ENCODE measurements around the gene CIPC.

The CIPC gene, protein sequence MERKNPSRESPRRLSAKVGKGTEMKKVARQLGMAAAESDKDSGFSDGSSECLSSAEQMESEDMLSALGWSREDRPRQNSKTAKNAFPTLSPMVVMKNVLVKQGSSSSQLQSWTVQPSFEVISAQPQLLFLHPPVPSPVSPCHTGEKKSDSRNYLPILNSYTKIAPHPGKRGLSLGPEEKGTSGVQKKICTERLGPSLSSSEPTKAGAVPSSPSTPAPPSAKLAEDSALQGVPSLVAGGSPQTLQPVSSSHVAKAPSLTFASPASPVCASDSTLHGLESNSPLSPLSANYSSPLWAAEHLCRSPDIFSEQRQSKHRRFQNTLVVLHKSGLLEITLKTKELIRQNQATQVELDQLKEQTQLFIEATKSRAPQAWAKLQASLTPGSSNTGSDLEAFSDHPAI

DNA sequence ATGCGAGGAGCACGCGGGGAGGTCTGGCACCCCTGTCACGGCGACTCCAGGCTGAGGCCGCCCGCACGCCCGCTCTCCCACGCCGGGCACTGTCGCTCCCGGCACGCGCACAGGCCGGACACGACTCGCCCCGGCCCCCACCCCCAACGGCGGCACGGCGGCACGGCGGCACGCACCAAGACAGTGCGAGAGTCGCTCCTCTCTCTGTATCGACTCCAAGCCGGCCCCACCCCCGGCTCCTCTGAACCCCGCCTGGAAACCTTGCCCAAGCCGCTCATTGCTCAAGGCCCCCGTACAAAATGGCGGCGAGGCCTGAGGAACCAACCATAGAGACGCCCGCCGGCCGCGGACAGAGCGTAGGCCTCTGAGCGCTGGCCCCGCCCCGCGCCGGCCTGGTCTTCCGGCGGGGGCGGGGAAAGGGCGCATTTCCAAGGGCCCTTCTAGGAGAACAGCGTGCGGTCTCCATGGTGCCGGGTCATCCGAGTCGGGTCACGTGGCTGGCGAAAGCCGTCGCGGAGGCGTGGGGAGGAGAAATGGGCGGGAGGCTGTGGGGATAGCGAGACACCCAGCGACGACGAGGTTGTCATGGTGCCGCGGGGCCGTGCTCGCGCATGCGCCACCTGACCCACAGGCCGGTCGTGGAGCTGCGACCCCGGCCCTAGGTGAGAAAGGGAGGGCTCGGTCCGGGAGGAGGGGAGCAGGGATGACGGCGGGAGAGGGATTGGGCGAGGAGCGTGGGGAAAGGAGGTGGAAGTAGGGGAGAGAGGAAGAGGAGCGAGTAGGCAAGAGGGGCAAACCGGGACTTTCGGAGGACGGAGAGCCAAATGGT lies at the start of gene CIPC:
CIPC (plus strand) TSS at position 559 of the 829 bp plus-strand sequence. CDS start 7,451 bp downstream, outside the sequence.
- no peaks in the 10 kb centered on the region for H3K27me3 Mint-ChIP-seq
- H3K4me3 Mint-ChIP-seq, result peak within 1 kb of the TSS; percentile 100
- H3K4me1 Mint-ChIP-seq (ENCODE audit: low read depth), result peaks cover 66% of the 10 kb centered on the region
- H3K36me3 Mint-ChIP-seq (ENCODE audit: low read depth), result peaks cover 32% of the 10 kb centered on the region
- no peaks in the 10 kb centered on the region for H3K9me3 Mint-ChIP-seq
- peak within 1 kb of the TSS; percentile 100 for H3K27ac Mint-ChIP-seq
- intact Hi-C loops (cut with micrococcal nuclease), result loop anchor here (2.0 kb wide), 1 partner anchor 223 kb away; the partner anchor contains the start of genes GSTZ1 and POMT2

DNA sequence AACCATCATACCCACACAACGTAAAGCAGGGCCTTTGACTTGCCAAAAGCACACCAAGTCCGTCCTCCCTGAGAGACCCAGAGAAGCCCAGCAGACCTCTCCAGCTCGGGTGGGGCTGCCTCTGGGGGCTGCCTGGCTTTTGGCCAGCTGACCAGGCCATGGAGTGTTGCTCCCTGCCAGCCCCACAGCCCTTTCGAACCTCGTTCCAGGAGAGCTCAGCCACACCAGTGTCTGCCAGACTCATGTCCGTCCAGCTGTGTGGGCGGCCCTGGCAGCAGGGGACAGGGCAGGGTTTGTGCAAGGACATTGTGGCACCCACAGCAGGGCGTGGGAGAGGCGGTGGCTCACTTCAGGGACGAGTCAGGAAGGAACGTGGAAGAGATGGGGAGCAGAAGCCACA lies 46.9 kb upstream of the CIPC start:
- no peaks in the 10 kb centered on the region for H3K27me3 Mint-ChIP-seq
- no peak overlapping the region for H3K4me3 Mint-ChIP-seq
- H3K36me3 Mint-ChIP-seq (ENCODE audit: low read depth), result no peaks in the 10 kb centered on the region
- H3K9me3 Mint-ChIP-seq, result peaks cover 4% of the 10 kb centered on the region
- peak overlapping the region; percentile 73 for H3K27ac Mint-ChIP-seq
- H3K4me1 Mint-ChIP-seq (ENCODE audit: low read depth), result peaks cover 37% of the 10 kb centered on the region
- intact Hi-C loops (cut with micrococcal nuclease), result loop anchor here (5.0 kb wide), 1 partner anchor 34 kb away; no protein-coding TSS in a partner anchor

DNA sequence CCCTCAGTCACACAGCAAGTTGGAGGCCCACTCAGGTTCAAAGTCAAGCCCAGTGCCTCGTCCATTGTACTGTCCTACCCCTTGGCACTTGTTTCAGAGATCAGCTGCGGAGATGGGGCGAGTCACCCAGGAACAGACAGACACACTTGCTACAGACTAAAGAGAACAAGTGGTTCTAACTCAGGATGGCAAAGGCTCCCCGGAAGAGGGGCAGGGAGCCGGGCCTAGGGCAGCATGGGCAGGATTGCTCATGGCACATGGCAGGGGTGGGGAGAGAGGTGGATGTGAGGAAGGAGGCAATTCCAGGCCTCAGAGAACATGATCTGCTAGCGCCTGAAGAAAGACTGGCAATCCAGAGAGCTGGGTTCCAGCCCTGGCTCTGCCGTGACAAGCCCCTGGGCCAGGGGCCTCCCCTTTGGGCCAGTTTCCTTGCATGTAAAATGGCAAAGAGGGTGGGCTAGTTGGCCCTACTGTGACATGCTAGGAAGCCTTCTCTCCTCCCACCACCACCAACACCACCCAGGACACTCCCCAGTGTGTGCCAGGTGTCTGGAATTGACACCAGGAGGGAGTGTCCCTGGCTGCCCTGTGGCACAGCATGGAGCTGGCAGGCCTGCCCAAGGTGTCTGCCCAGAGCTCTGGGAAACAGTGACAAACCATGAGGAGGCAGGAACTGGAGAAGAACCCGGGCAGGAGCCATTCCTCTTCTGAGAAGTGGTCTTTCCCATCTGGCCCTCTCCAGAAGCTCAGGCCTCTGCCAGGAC lies 45.6 kb upstream of the CIPC start:
- Mint-ChIP-seq H3K9me3 (peaks cover 9% of the 10 kb centered on the region), H3K36me3 (ENCODE audit: low read depth) (no peaks in the 10 kb centered on the region), H3K4me1 (ENCODE audit: low read depth) (peaks cover 34% of the 10 kb centered on the region), H3K4me3 (no peak overlapping the region), H3K27ac (peak overlapping the region; percentile 73), H3K27me3 (no peaks in the 10 kb centered on the region)
- intact Hi-C loops (cut with micrococcal nuclease), result loop anchor here (1.0 to 5.0 kb wide), 2 partner anchors 35 to 139 kb away; no protein-coding TSS in a partner anchor

DNA sequence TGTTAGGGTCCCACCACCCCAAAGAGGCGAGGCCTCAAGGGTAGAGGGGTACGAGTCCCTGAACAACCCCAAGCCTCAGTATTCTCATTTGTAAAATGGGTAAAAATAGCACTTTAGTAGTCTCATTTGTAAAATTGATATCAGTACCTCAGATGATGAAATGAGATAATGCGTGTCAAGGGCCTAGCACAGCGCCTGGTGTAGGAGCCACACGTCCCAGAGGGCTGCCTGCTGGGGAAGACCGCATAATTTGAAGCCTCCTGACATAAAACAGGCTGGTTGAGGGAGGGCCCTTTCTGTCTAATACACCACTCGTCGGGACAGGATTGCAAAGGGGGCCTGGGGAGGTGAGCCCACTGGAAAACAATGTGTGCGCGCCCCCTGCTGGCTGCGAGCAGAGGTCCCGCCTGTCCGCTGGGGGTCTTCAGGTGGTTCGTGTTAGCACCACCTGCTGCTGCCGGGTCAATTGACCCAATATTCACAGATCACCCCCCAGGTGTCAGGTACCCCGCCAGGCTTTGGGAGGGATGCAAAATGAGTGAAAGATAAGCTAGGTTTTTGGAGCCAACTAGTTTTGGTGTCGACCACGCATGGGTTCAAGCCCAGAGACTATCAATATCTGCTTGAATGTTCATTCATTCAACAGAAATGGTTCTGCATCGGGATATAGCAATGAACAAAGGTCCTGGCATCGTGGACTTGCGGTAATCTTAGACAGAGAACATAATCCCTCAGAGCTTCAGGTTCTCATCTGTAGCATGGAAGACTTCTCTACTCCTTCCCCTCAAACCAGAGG lies 44.8 kb upstream of the CIPC start:
- peaks cover 31% of the 10 kb centered on the region for H3K4me1 Mint-ChIP-seq (ENCODE audit: low read depth)
- H3K27me3 Mint-ChIP-seq, result no peaks in the 10 kb centered on the region
- no peaks in the 10 kb centered on the region for H3K36me3 Mint-ChIP-seq (ENCODE audit: low read depth)
- no peak overlapping the region for H3K4me3 Mint-ChIP-seq
- no peak overlapping the region for H3K27ac Mint-ChIP-seq
- H3K9me3 Mint-ChIP-seq, result peaks cover 9% of the 10 kb centered on the region
- intact Hi-C loops (cut with micrococcal nuclease), result loop anchor here (1.0 to 5.0 kb wide), 2 partner anchors 36 to 140 kb away; no protein-coding TSS in a partner anchor

DNA sequence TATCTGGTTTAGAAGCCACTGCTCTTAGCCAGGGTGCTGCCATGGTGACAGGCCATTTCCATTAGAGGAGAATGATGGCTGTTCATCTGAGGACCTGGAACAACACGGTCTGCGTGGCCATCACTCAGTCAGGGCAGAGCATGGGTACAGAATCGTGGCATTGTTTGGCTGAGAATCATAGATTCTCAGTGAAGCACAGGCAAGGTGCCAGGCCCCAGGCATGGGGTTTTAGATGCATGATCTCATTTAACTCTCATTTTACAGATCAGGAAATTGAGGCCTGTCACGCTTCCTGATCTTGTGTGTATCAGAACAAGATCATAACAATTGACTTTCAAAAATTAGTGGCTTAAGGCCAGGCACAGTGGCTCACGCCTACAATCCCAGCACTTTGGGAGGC lies 42.8 kb upstream of the CIPC start:
- Mint-ChIP-seq H3K4me1 (ENCODE audit: low read depth) (peaks cover 41% of the 10 kb centered on the region), H3K36me3 (ENCODE audit: low read depth) (no peaks in the 10 kb centered on the region), H3K27ac (no peak overlapping the region), H3K4me3 (no peak overlapping the region), H3K27me3 (peaks cover 3% of the 10 kb centered on the region), H3K9me3 (peaks cover 9% of the 10 kb centered on the region)
- intact Hi-C loops (cut with micrococcal nuclease), result no loop called here

DNA sequence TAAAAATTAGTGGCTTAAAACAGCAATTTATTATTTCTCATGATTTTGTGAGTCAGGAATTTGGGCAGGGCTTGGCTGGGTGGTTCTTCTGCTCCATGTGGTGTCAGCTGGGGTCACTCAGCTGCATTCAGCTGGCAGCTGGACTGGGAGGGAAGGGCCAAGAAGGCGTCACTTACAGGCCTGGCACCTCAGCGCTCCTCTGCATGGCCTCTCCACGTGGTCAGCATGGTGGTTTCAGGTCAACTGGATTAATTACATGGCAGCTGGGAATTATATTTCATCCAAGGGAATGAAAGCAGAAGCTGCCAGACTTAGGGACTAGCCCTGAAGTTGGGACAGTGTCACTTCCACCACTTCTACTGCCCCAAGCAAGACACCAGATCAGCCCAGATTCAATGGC lies 42.1 kb upstream of the CIPC start:
- intact Hi-C loops (cut with micrococcal nuclease), result no loop called here
- no peak overlapping the region for H3K27ac Mint-ChIP-seq
- no peak overlapping the region for H3K4me3 Mint-ChIP-seq
- no peaks in the 10 kb centered on the region for H3K36me3 Mint-ChIP-seq (ENCODE audit: low read depth)
- peaks cover 3% of the 10 kb centered on the region for H3K27me3 Mint-ChIP-seq
- H3K4me1 Mint-ChIP-seq (ENCODE audit: low read depth), result peaks cover 34% of the 10 kb centered on the region
- H3K9me3 Mint-ChIP-seq, result peaks cover 9% of the 10 kb centered on the region

DNA sequence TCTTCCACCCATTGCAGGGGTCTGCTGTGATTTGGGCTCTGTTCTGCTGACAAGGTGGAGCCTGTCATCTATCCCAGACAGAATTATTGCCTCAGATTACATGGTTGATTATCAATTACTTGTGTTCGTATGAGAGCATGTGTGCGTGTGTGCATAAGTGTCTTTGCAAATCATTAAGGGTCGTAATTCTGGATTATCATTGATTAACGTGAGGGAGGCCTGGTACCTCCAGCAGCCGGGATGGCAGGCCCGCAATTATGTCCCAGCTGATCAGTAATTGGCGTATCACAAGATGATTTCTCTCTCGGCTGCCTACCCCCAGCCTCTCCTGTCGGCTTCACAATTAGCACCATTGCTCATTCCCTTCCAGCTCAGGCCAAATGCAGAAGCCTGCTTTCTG lies 39.9 kb upstream of the CIPC start:
- Mint-ChIP-seq H3K27ac (no peak overlapping the region), H3K27me3 (peaks cover 6% of the 10 kb centered on the region), H3K9me3 (peaks cover 9% of the 10 kb centered on the region), H3K4me1 (ENCODE audit: low read depth) (peaks cover 19% of the 10 kb centered on the region), H3K4me3 (no peak overlapping the region), H3K36me3 (ENCODE audit: low read depth) (no peaks in the 10 kb centered on the region)
- intact Hi-C loops (cut with micrococcal nuclease), result no loop called here

DNA sequence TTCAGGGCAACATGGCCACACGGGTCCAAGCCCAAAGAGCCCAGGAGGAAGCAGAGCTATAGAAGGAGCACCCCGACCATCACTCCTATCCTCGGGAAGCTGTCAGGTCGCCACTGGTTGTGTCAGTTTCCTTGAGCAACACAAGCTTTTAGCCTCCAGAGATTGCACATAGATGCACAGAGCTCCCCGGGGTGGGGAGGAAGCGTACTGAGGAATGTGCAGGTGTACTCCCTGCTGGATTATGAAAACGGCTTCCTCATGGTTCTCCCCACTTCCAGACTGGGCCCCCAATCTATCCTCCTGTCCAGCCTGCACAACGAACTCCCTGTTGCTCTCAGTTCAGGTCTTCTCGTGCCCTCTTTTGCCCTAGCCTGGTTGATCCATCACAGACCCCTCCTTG lies 39.3 kb upstream of the CIPC start:
- intact Hi-C loops (cut with micrococcal nuclease), result no loop called here
- Mint-ChIP-seq H3K36me3 (ENCODE audit: low read depth) (no peaks in the 10 kb centered on the region), H3K4me3 (no peak overlapping the region), H3K9me3 (peaks cover 9% of the 10 kb centered on the region), H3K27me3 (peaks cover 7% of the 10 kb centered on the region), H3K27ac (no peak overlapping the region), H3K4me1 (ENCODE audit: low read depth) (peaks cover 21% of the 10 kb centered on the region)

DNA sequence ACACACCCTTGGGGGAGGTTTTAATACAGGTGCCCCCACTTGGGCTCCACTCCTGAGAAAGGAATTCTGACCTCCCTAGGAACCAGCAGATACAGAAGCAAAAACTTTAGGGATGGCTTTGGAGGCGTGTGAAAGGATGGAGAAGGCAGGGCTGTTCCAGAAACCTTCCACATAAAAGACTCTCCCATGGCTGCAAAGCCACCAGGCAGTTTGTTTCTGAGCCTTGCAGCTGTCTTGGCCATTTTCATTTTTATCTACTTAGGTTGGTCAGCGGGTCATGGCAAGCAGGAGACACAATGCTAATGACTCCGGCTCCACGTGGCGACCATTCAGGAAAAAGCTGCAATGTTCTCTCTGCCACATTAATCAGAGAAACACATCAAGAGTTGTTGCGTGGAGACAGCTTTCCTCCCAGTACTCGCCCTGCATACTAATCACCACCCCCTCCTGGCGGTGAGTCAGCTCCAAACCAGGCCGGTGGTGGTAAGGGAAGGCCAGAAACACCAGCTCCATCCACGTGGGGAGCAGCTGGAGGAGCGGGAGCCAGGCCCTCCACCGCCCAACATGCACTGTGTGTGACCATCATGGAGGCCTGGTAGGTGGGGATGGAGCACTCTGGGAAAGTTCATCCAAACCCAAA lies 38.7 kb upstream of the CIPC start:
- Mint-ChIP-seq H3K36me3 (ENCODE audit: low read depth) (no peaks in the 10 kb centered on the region), H3K9me3 (peaks cover 9% of the 10 kb centered on the region), H3K4me3 (no peak overlapping the region), H3K4me1 (ENCODE audit: low read depth) (peaks cover 24% of the 10 kb centered on the region), H3K27ac (no peak overlapping the region), H3K27me3 (peaks cover 8% of the 10 kb centered on the region)
- intact Hi-C loops (cut with micrococcal nuclease), result no loop called here

DNA sequence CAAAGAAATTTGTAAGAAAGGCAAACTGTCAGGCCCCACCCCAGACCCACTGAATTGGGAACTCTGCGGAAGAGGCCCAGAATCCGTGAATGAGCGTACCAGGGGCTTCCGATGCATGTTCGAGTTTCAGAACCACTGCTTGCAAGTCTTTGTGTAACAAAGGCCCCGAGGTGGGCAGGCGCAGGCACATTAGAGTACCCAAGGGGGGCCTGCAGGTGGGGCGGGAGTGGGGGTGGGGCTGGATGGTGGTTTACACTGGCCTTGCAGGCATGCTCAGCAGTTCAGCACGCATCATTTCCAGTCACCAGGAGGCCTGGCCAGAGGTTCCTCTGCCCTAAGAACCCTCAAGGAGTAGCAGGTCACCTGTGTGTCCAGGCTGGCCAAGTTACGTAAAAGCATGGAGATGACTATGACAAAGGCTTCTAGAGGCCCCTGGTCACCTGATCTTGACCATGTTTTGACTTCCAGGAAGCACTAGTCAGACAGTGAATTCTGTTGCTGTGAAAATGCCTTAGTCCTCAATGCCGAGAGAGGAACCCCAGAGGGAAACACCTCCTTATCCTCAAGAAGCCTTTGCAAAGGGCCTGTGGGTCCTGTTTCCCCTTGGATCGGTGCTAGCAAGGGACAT lies 36.3 kb upstream of the CIPC start:
- Mint-ChIP-seq H3K4me3 (no peak overlapping the region), H3K9me3 (no peaks in the 10 kb centered on the region), H3K36me3 (ENCODE audit: low read depth) (no peaks in the 10 kb centered on the region), H3K4me1 (ENCODE audit: low read depth) (peaks cover 40% of the 10 kb centered on the region), H3K27ac (no peak overlapping the region), H3K27me3 (peaks cover 11% of the 10 kb centered on the region)
- intact Hi-C loops (cut with micrococcal nuclease), result no loop called here

DNA sequence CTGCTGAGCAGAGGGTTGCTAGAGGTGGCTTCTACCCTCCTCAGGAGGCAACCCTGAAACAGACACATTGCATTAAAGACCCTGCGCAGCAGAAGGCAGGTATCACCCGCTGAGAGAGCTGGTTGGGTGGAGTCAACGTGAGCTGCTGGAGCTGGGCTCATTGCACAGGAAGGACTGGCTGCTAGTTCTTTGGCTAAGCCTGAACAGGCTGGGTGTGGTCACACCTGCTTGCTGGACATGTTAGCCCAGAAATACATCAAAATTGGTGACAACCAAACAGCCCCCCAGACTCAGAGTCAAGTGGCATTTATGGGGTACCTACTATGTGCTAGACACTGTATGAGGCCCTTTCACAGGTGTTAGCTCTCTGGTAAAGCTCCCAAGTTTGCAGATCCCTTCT lies 35.8 kb upstream of the CIPC start:
- Mint-ChIP-seq H3K27ac (no peak overlapping the region), H3K9me3 (no peaks in the 10 kb centered on the region), H3K4me1 (ENCODE audit: low read depth) (peaks cover 40% of the 10 kb centered on the region), H3K27me3 (peaks cover 11% of the 10 kb centered on the region), H3K4me3 (no peak overlapping the region), H3K36me3 (ENCODE audit: low read depth) (no peaks in the 10 kb centered on the region)
- intact Hi-C loops (cut with micrococcal nuclease), result no loop called here

DNA sequence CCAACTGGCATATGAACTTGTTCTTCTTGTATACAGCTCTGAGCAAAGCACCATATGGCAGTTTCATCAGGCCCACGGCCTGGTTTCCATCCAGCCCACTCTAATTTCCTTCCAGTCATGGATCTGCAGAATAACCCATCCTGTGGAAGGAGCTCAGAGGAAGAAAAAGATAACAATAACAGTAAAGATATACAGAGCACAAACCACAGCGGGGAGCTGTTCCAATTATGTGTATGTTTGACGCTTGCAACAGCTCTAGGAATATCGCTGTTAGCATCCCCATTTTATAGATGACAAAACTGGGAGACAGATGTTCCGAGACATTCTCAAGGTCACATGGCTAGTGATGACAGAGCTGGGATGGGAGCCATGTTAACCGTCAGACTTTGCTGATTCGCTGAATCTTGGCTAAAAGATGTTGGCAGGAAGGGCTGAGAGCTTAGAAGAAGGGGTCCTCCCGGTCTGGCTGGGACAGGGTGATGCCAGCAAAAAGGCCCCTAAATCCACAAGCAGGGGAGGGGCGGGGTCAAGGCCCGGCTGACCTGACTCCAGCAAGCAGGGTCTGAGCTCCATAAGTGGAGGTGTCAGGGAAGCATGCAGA lies 34.4 kb upstream of the CIPC start:
- Mint-ChIP-seq H3K27me3 (peaks cover 15% of the 10 kb centered on the region), H3K9me3 (no peaks in the 10 kb centered on the region), H3K36me3 (ENCODE audit: low read depth) (no peaks in the 10 kb centered on the region), H3K4me1 (ENCODE audit: low read depth) (peaks cover 45% of the 10 kb centered on the region), H3K27ac (peak overlapping the region; percentile 50), H3K4me3 (no peak overlapping the region)
- intact Hi-C loops (cut with micrococcal nuclease), result no loop called here
